ENCODE data around the gene TCP11.

GRCh38 chr6:35139924-35140638, 1.1 kb downstream of the TCP11 start:
- peak; percentile 86 to 95 (median 88) for TF ChIP-seq CTCF (IDR thresholded peaks at IDR 0.05)
- TF ChIP-seq POLR2A (IDR thresholded peaks at IDR 0.05) = no peak
- TF ChIP-seq POLR2AphosphoS5 (IDR thresholded peaks at IDR 0.05; ENCODE audit: insufficient read depth in 1 of 2, low read depth in 1 of 2) = peak in 1 of 2 donors; percentile 9

Data from vagina (tissue), 2 donors.